Endothelial cell of coronary artery (primary cell): ENCODE data around the gene CFB. TPM values are rescaled to one million over a fixed set of nuclear protein-coding genes. Genes with fewer than 3 reads are reported as not detected.

Experiments used
- total RNA-seq: library from RNA; depleted of rRNA; stranded (reverse); fragments of >200 nt; gene quantifications from 2 replicates; pipeline ENCODE4 v1.2.3, GENCODE V29; 2014

Gene CFB
- 0.90 and 4.7 TPM in 2 replicates for total RNA-seq

DNA sequence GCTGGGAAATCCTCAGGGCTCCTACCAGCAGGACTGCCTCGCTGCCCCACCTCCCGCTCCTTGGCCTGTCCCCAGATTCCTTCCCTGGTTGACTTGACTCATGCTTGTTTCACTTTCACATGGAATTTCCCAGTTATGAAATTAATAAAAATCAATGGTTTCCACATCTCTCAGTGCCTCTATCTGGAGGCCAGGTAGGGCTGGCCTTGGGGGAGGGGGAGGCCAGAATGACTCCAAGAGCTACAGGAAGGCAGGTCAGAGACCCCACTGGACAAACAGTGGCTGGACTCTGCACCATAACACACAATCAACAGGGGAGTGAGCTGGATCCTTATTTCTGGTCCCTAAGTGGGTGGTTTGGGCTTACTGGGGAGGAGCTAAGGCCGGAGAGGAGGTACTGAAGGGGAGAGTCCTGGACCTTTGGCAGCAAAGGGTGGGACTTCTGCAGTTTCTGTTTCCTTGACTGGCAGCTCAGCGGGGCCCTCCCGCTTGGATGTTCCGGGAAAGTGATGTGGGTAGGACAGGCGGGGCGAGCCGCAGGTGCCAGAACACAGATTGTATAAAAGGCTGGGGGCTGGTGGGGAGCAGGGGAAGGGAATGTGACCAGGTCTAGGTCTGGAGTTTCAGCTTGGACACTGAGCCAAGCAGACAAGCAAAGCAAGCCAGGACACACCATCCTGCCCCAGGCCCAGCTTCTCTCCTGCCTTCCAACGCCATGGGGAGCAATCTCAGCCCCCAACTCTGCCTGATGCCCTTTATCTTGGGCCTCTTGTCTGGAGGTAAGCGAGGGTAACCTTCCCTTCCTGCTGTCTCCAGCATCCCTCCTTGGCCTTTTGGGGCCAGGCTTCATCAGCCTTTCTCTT is at the start of gene CFB:
TSS of gene CFB (plus strand) at position 589 of the 863 bp plus-strand sequence. CDS start at position 716, 127 bp downstream.

DNA sequence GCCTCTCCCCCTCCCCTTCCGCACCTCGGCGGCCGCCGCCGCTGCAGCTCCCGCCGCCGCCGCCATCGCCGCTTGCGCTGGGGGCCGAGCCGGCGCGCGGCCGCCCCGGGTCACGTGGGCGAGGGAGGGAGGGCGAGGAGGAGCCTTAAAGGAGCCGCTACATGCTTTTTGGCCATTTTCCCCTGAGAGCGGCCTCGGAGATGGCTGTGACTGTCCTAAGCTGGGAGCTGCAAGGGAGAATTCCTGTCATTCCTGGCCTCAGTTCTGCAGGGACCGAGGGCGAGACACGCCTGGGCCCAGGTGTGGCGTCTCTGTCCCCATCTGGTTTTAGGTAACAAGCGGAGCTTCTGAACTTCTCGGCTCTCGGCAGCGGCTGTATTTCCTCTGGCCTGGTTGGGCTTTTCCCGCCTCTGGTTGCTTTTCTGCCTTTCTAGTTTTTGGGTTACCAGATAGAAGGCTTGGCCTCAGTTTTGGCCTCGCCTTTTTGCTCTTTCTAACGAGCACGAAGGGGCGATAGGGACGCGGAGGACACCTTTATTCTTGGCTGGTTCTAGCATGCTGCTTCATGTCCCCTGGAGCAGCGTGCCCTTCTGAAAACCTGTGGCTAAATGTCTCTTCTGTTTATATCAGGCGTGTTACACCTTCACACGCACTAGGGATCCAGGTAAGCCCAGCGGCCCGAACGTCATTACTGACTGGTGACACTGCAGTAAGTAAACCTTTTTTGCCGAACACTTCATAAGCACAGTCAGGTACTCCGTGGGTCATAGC is 48.1 kb upstream of the CFB start, which contains the start of gene EHMT2:
TSS of gene EHMT2 (minus strand) at position 87 of the 771 bp plus-strand sequence. CDS start at position 66, 21 bp downstream.

DNA sequence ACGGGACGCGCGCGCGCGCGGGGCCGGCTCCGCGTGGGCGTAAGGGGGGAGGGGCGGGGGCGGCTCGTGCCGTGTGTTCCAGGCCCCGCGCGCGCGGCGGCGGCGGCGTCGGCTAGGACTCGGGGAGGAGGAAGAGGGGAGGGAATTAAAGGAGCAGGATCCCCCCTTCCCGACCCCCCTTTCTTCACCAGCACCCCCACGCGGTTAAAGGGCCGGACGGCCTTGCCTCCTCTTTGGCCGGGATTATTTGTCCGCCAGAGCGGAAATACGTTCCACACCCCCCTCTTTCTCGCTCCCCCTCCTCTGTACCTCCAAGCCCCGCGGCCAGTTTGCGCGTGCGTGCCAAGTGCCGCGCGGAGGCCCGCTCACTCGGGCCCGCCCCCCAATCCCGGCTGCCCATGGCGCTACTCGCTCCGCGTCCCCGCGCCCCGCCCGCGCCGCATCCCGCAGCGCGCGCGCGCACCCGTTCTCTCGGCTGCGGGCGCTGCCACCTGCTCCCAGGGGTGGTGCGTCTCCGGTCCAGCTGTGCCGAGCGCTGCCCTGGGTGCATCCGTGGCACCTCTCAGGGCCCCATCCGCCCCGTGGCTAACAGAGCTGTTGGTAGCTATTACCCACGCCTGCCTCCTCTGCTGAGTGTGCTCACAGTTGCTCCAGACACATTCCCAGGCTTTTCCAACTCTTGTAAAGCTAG is 43.8 kb upstream of the CFB start, which contains the start of gene ZBTB12:
TSS of gene ZBTB12 (minus strand) at position 134 of the 691 bp plus-strand sequence. CDS start 781 bp downstream, outside the sequence.

DNA sequence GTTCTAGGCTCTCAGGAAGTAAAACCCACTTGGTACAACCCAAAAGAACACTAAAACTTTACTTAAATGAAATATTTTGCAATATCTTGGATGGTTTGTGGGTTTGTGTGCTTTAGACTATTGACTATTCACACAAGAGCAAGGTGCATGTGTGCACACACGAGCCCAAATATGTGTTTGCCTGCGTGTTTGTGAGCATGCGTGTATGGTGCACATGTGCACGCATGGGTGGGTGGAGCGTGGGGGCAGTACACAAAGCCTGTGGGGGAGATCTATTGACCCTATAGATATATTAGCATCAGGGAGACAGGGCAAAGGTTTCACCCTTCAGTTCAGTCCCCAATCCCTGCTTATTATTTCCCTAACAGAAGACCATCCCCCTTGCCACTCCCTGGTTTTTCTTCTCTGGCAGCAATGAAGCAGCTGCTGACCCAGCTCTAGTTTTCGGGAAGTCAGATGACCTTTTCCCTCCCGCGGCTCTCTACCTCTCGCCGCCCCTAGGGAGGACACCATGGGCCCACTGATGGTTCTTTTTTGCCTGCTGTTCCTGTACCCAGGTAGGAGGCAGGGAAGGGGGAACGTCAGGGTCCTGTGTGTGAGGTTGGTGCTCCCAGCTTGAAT is 18.5 kb upstream of the CFB start, which contains the start of gene C2:
TSS of gene C2 (plus strand) at position 476 of the 621 bp plus-strand sequence. CDS start at position 512, 36 bp downstream.

DNA sequence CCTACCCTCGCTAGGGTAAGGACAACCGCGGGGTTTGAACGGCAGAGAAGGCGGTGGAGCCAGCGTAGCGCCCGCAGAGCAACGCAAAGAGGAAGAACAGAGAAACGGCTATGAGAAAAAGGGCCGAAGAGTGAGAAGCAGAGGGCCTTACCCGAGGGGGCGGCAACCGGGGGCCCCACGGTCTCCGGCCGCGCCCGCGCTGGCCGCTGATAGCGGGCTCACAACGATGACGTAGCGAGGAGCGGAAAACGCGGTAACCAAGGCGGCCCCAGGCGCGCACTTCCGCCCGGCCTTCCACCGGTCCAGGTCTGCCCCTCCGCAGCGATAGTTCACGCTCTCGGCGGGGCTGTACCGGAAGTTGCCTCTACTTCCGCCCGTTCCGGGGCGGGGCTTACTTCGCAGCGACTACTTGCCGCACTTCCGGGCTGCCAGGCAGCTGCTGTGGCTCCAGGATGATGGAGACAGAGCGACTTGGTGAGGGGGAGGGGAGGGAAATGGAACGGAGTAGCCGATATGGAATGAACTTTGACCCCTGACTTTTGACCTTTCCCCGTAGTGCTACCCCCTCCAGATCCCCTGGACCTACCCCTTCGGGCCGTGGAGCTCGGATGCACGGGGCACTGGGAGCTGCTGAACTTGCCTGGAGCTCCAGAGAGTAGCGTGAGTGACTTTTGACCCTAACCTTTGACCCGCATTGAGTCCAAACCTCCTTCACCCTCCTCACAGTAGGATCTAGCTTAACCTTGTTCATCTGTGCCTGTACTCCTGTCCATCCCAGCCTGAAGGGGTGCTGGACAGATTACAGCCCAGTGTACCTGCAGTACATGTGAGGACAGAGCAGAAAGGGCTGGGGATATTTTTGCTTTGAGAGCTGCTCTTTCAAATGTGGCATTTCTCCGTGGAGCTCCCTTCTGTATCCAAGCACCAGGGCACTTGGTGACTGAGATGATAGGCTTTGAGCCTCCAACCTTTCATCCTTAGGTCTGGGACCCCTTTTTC is 13.1 kb downstream of the CFB start, which contains the start of the genes NELFE and SKIC2:
TSS of gene NELFE (minus strand) at position 231 of the 999 bp plus-strand sequence. CDS start 525 bp downstream, outside the sequence.
TSS of gene SKIC2 (plus strand) at position 435 of the 999 bp plus-strand sequence. CDS start at position 453, 18 bp downstream.

DNA sequence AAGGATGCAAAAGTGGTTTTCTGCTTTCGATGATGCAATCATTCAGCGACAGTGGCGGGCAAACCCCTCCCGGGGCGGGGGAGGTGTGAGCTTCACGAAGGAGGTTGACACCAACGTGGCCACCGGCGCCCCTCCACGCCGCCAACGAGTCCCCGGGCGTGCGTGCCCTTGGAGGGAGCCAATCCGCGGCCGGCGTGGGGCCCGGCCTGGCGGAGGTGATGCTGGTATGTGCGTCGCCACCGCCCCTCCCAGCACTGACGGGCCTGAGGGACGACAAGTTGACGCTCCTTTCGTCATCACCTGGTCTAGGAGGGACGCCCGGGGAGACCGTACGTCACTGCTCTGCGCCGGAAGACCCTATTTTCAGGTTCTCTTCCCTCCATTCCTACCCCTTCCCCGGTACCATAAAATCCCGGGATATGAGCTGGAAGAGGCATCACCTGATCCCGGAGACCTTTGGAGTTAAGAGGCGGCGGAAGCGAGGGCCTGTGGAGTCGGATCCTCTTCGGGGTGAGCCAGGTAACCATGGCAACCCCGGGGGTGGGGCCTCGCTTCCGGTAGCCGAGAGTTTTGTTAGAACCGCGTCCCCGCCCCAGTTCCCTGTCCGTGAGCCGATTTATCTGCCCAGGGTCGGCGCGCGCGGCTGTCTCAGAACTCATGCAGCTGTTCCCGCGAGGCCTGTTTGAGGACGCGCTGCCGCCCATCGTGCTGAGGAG is 26.3 kb downstream of the CFB start, which contains the start of gene DXO:
TSS of gene DXO (minus strand) at position 146 of the 716 bp plus-strand sequence. CDS start 463 bp downstream, outside the sequence.

DNA sequence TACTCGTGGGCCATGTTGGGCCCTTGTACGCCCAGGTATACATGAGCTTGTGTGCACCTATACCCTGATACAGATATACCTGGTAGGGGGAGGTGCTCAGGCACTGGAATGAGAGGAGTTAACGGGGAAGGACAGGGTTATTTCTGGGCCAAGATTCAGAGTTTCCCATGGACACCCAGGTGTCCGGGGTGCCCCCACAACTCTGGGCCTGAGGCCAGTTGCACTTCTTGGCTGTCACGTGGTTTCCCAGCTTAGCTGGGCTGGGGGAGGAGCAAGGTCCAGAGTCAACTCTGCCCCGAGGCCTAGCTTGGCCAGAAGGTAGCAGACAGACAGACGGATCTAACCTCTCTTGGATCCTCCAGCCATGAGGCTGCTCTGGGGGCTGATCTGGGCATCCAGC is 35.8 kb downstream of the CFB start, which contains the start of gene C4A:
TSS of gene C4A (plus strand) at position 314 of the 400 bp plus-strand sequence. CDS start at position 365, 51 bp downstream.

Other genes with a start within 250 kb of the CFB start
- gene ABHD16A, start 242.8 kb upstream of the CFB start, total RNA-seq, result 49.1 and 57.8 TPM in 2 replicates
- gene LY6G6F, start 239.2 kb upstream of the CFB start, total RNA-seq, result not detected in 2 replicates
- not detected in 2 replicates for gene LY6G6D, start 230.7 kb upstream of the CFB start, total RNA-seq
- not detected in 2 replicates for gene LY6G6C, start 224.3 kb upstream of the CFB start, total RNA-seq
- not detected in 2 replicates for gene MPIG6B, start 222.7 kb upstream of the CFB start, total RNA-seq
- gene DDAH2, start 216.8 kb upstream of the CFB start, total RNA-seq, result 82.0 and 106 TPM in 2 replicates
- gene CLIC1, start 209.6 kb upstream of the CFB start, total RNA-seq, result 714 and 927 TPM in 2 replicates
- gene MSH5, start 206.1 kb upstream of the CFB start, total RNA-seq, result 3.7 and 4.6 TPM in 2 replicates
- 0.81 and 1.3 TPM in 2 replicates for gene SAPCD1, start 183.4 kb upstream of the CFB start, total RNA-seq
- 0.09 TPM in 1 of 2 replicates, not detected in the other for gene VWA7, start 168.8 kb upstream of the CFB start, total RNA-seq
- 64.4 and 67.7 TPM in 2 replicates for gene VARS1, start 150.3 kb upstream of the CFB start, total RNA-seq
- 33.2 and 44.6 TPM in 2 replicates for gene LSM2, start 139.1 kb upstream of the CFB start, total RNA-seq
- gene HSPA1L, start 130.8 kb upstream of the CFB start, total RNA-seq, result 0.72 and 0.85 TPM in 2 replicates
- 73.9 and 103 TPM in 2 replicates for gene HSPA1A, start 130.6 kb upstream of the CFB start, total RNA-seq
- gene HSPA1B, start 118.4 kb upstream of the CFB start, total RNA-seq, result 73.8 and 84.7 TPM in 2 replicates
- 38.6 and 40.2 TPM in 2 replicates for gene NEU1, start 83.3 kb upstream of the CFB start, total RNA-seq
- under 0.01 TPM in 1 of 2 replicates, not detected in the other for gene SLC44A4, start 67.1 kb upstream of the CFB start, total RNA-seq
- 54.2 and 56.9 TPM in 2 replicates for gene EHMT2, start 48.4 kb upstream of the CFB start, total RNA-seq
- gene ZBTB12, start 44.0 kb upstream of the CFB start, total RNA-seq, result 4.2 and 6.8 TPM in 2 replicates
- gene C2, start 18.4 kb upstream of the CFB start, total RNA-seq, result 0.19 TPM in 1 of 2 replicates, not detected in the other
- 99.7 and 109 TPM in 2 replicates for gene NELFE, start 12.9 kb downstream of the CFB start, total RNA-seq
- gene SKIC2, start 13.1 kb downstream of the CFB start, total RNA-seq, result 40.9 and 43.4 TPM in 2 replicates
- 7.8 and 11.1 TPM in 2 replicates for gene DXO, start 26.0 kb downstream of the CFB start, total RNA-seq
- 0.99 and 2.0 TPM in 2 replicates for gene C4A, start 36.0 kb downstream of the CFB start, total RNA-seq
- gene C4B, start 68.7 kb downstream of the CFB start, total RNA-seq, result 0.63 and 1.8 TPM in 2 replicates
- gene CYP21A2, start 92.3 kb downstream of the CFB start, total RNA-seq, result not detected in 2 replicates
- 0.36 and 1.5 TPM in 2 replicates for gene TNXB, start 163.2 kb downstream of the CFB start, total RNA-seq
- 11.1 and 11.2 TPM in 2 replicates for gene ATF6B, start 182.2 kb downstream of the CFB start, total RNA-seq
- gene FKBPL, start 184.2 kb downstream of the CFB start, total RNA-seq, result 5.0 and 6.3 TPM in 2 replicates
- gene PRRT1, start 205.8 kb downstream of the CFB start, total RNA-seq, result 0.09 TPM in 1 of 2 replicates, not detected in the other
- 52.3 and 52.8 TPM in 2 replicates for gene PPT2, start 208.0 kb downstream of the CFB start, total RNA-seq
- 1.6 and 2.5 TPM in 2 replicates for gene EGFL8, start 218.5 kb downstream of the CFB start, total RNA-seq
- gene AGPAT1, start 230.0 kb downstream of the CFB start, total RNA-seq, result 8.4 and 13.0 TPM in 2 replicates
- 28.3 and 34.9 TPM in 2 replicates for gene RNF5, start 232.3 kb downstream of the CFB start, total RNA-seq
- gene AGER, start 238.2 kb downstream of the CFB start, total RNA-seq, result 0.36 and 0.66 TPM in 2 replicates
- gene PBX2, start 244.1 kb downstream of the CFB start, total RNA-seq, result 37.0 and 42.5 TPM in 2 replicates
- gene GPSM3, start 246.5 kb downstream of the CFB start, total RNA-seq, result 4.2 and 5.5 TPM in 2 replicates